K562 (cell line): ENCODE measurements around the gene NBPF4. TPM values are rescaled to one million over a fixed set of nuclear protein-coding genes. Genes with fewer than 3 reads are reported as not detected.
A peak's percentile ranks its signal among the peaks of the same experiment; 100 is the strongest.

Source experiments
- ATAC-seq: fragments of 200-7000 bp; cut with Tn5 transposase; 3 replicates; pipeline ENCODE4 v1.9.1; 2020; ENCODE audit warnings: moderate library complexity
- BruUV-seq: library from RNA; stranded (reverse); fragments of 400-500 nt; replicated peaks from 2 replicates; lab custom pipeline; 2021; lab: Mats Ljungman, UMichigan
- CTCF ChIA-PET: fragments of 300-600 bp; formaldehyde crosslinking; extraction: SDS; loops from one replicate; lab custom pipeline; 2021; ENCODE audit warnings: low intra/inter-chr PET ratio; lab: Yijun Ruan, JAX
- POLR2A ChIA-PET: fragments of 300-600, 350-650 bp; sonication (Branson Sonifier 250); formaldehyde crosslinking; extraction: SDS; loops from one replicate; lab custom pipeline; 2021; ENCODE audit warnings: antibody characterized with exemption, inconsistent platforms; lab: Yijun Ruan, JAX
- DNase-seq, 4 experiments: peaks; one replicate each; pipeline versions ENCODE4 v3.0.0 to v3.0.0-alpha.2; 2011 to 2018; ENCODE audit warnings: low spot score in 3 of 4, mixed read lengths in 3 of 4; ENCODE audit errors: extremely low read depth in 1 of 4
- FAIRE-seq: peaks from 2 replicates; lab custom pipeline; 2011; peaks lifted over from hg19 to GRCh38; lab: Jason Lieb, UNC
- H2AFZ ChIP-seq: 2 replicates; pipeline ENCODE4 v1.6.0; 2011; ENCODE audit warnings: low read depth, low read length, control low read depth, inconsistent platforms
- H3K27ac ChIP-seq: fragments of 200-600 bp; 3 replicates; pipeline ENCODE4 v1.8.0; 2011; ENCODE audit warnings: low read depth, mild to moderate bottlenecking, control low read depth, inconsistent platforms, low read length, moderate library complexity, mixed read lengths; ENCODE audit errors: extremely low read depth
- H3K27me3 ChIP-seq, 2 experiments: fragments of 300-600 bp in 1 of 2; 2 replicates in 1 of 2; 3 replicates in 1 of 2; pipeline versions ENCODE4 v1.6.0 to v1.8.0; 2011; ENCODE audit warnings: inconsistent platforms in 2 of 2, low read length in 2 of 2, mild to moderate bottlenecking in 1 of 2, mixed read lengths in 1 of 2, moderate library complexity in 1 of 2; ENCODE audit not compliant: control insufficient read depth in 2 of 2, insufficient read depth in 2 of 2
- H3K36me3 ChIP-seq: fragments of 300-600 bp; 3 replicates; pipeline ENCODE4 v1.8.0; 2011; ENCODE audit warnings: mild to moderate bottlenecking, low read length, inconsistent platforms; ENCODE audit not compliant: control insufficient read depth, insufficient read depth
- H3K4me1 ChIP-seq, 2 experiments: fragments of 200-600 bp in 1 of 2; replicated peaks in 1 of 2; 2 replicates in 1 of 2; 3 replicates in 1 of 2; pipeline versions ENCODE4 v1.5.1 to v1.8.0; 2011; ENCODE audit warnings: inconsistent platforms in 2 of 2, low read length in 2 of 2, mild to moderate bottlenecking in 1 of 2, mixed read lengths in 1 of 2, moderate library complexity in 1 of 2; ENCODE audit not compliant: control insufficient read depth in 2 of 2, insufficient read depth in 2 of 2
- H3K4me2 ChIP-seq: 2 replicates; pipeline ENCODE4 v1.6.1; 2011; ENCODE audit warnings: low read length, control low read depth, inconsistent platforms, mixed read lengths; ENCODE audit not compliant: insufficient read depth
- H3K4me3 ChIP-seq: fragments of 200-600 bp; sonication (generic), shearing (Covaris generic); 2 replicates; pipeline ENCODE4 v1.5.1; 2016; ENCODE audit warnings: control low read depth, inconsistent platforms
- H3K79me2 ChIP-seq: fragments of 200-600 bp; 3 replicates; pipeline ENCODE4 v1.8.0; 2011; ENCODE audit warnings: low read length, inconsistent platforms; ENCODE audit not compliant: control insufficient read depth, insufficient read depth
- H3K9ac ChIP-seq, 2 experiments: 2 replicates each; pipeline versions ENCODE4 v1.6.0 to v1.6.1; 2011; ENCODE audit warnings: low read depth in 2 of 2, low read length in 2 of 2, control low read depth in 1 of 2, inconsistent platforms in 1 of 2, mild to moderate bottlenecking in 1 of 2, mixed read lengths in 1 of 2; ENCODE audit not compliant: insufficient read depth in 1 of 2
- H3K9me1 ChIP-seq: one replicate; pipeline ENCODE4 v1.6.0; 2011; ENCODE audit warnings: inconsistent platforms, mild to moderate bottlenecking, low read length, moderate library complexity; ENCODE audit not compliant: control insufficient read depth, insufficient read depth
- H3K9me3 ChIP-seq: replicated peaks from 2 replicates; pipeline ENCODE4 v1.5.1; 2011; ENCODE audit warnings: low read depth, low read length, inconsistent platforms; ENCODE audit not compliant: control insufficient read depth, insufficient read depth
- H4K20me1 ChIP-seq: replicated peaks from 2 replicates; pipeline ENCODE4 v1.6.1; 2011; ENCODE audit warnings: low read length, inconsistent platforms, mixed read lengths; ENCODE audit not compliant: control insufficient read depth, insufficient read depth
- ARID1B ChIP-seq: fragments of 450-650 bp; IDR thresholded peaks from 2 replicates; pipeline ENCODE4 v1.6.1; 2016; ENCODE audit warnings: antibody characterized with exemption, mild to moderate bottlenecking, inconsistent platforms
- CBFA2T2 ChIP-seq: fragments of 450-650 bp; conservative IDR thresholded peaks from 2 replicates; pipeline ENCODE4 v1.6.1; 2017; ENCODE audit warnings: mild to moderate bottlenecking
- CBFA2T3 ChIP-seq: fragments of 450-650 bp; IDR thresholded peaks from 2 replicates; pipeline ENCODE4 v1.6.1; 2017
- CBFB ChIP-seq: sonication (generic); formaldehyde crosslinking; IDR thresholded peaks from 2 replicates; pipeline ENCODE4 v1.4.0; 2020; ENCODE audit warnings: mild to moderate bottlenecking, missing genetic modification reagents
- CBX3 ChIP-seq, 2 experiments: IDR thresholded peaks; 1 replicate in 1 of 2; 2 replicates in 1 of 2; pipeline ENCODE4 v1.6.1; 2012; ENCODE audit warnings: inconsistent platforms in 2 of 2, low read length in 2 of 2, borderline replicate concordance in 1 of 2, control low read depth in 1 of 2
- CC2D1A ChIP-seq: fragments of 450-650 bp; IDR thresholded peaks from 2 replicates; pipeline ENCODE4 v1.6.1; 2017; ENCODE audit warnings: mild to moderate bottlenecking
- DPF2 ChIP-seq: fragments of 450-650 bp; IDR thresholded peaks from 2 replicates; pipeline ENCODE4 v1.6.1; 2016
- EP300 ChIP-seq: IDR thresholded peaks from 2 replicates; pipeline ENCODE4 v1.6.1; 2012; ENCODE audit warnings: low read length, improper control_type of control experiment
- ESRRA ChIP-seq: fragments of 450-650 bp; IDR thresholded peaks from 2 replicates; pipeline ENCODE4 v1.6.1; 2014; ENCODE audit warnings: low read depth, mild to moderate bottlenecking, moderate library complexity, borderline replicate concordance
- FOXM1 ChIP-seq, 2 experiments: fragments of 450-650 bp in 1 of 2; sonication (generic) in 1 of 2; formaldehyde crosslinking in 1 of 2; IDR thresholded peaks; 2 replicates each; pipeline versions ENCODE4 v1.6.1 to v1.9.0; 2017 to 2022; ENCODE audit warnings: low read depth in 2 of 2, mild to moderate bottlenecking in 2 of 2, missing genetic modification reagents in 1 of 2, moderate library complexity in 1 of 2
- NCOA2 ChIP-seq, 2 experiments: fragments of 450-650 bp; IDR thresholded peaks; 2 replicates each; pipeline ENCODE4 v1.6.1; 2018; ENCODE audit warnings: mild to moderate bottlenecking in 2 of 2, moderate library complexity in 1 of 2; ENCODE audit not compliant: partially characterized antibody in 2 of 2
- NCOR1 ChIP-seq: fragments of 450-650 bp; IDR thresholded peaks from 2 replicates; pipeline ENCODE4 v1.6.1; 2016; ENCODE audit warnings: mild to moderate bottlenecking, moderate library complexity
- NFIC ChIP-seq: fragments of 450-650 bp; IDR thresholded peaks from 2 replicates; pipeline ENCODE4 v1.6.1; 2017; ENCODE audit warnings: mild to moderate bottlenecking, inconsistent platforms
- SPI1 ChIP-seq: IDR thresholded peaks from 2 replicates; pipeline ENCODE4 v1.6.1; 2011; ENCODE audit warnings: low read depth, low read length, control low read depth, borderline replicate concordance
- STAT5A ChIP-seq: IDR thresholded peaks from 2 replicates; pipeline ENCODE4 v1.6.1; 2012; ENCODE audit warnings: low read length, inconsistent platforms, borderline replicate concordance
- TAL1 ChIP-seq: fragments of 450-650 bp; IDR thresholded peaks from 2 replicates; pipeline ENCODE4 v1.6.1; 2016; ENCODE audit warnings: mild to moderate bottlenecking
- TCF3 ChIP-seq: sonication (generic); formaldehyde crosslinking; IDR thresholded peaks from 2 replicates; pipeline ENCODE4 v1.4.0; 2020; ENCODE audit warnings: mild to moderate bottlenecking, missing genetic modification reagents
- TRIM24 ChIP-seq, 2 experiments: fragments of 450-650 bp; IDR thresholded peaks; 2 replicates each; pipeline ENCODE4 v1.6.1; 2016
- TRIM28 ChIP-seq: fragments of 450-650 bp; IDR thresholded peaks from 2 replicates; pipeline ENCODE4 v1.6.1; 2017
- ZEB2 ChIP-seq: fragments of 450-650 bp; IDR thresholded peaks from 2 replicates; pipeline ENCODE4 v1.6.1; 2016
- ZZZ3 ChIP-seq: fragments of 450-650 bp; IDR thresholded peaks from 2 replicates; pipeline ENCODE4 v1.6.1; 2016; ENCODE audit warnings: antibody characterized with exemption, mild to moderate bottlenecking, moderate library complexity
- WGBS: fragments of 100-300 bp; shearing (Covaris generic); methylation state at CpG from one replicate; pipeline ENCODE4 v1.1.6; 2016; ENCODE audit warnings: low coverage, mixed read lengths; ENCODE audit not compliant: insufficient coverage; ENCODE audit errors: missing lambda C conversion rate; 5-methylcytosine and 5-hydroxymethylcytosine counted together
- in situ Hi-C: fragments of 300-500 bp; cut with MboI; formaldehyde crosslinking; loops from 4 replicates; pipeline ENCODE4 v1.15.0; 2018; ENCODE audit warnings: inconsistent platforms, mixed read lengths
- intact Hi-C: fragments of 100-400 bp; cut with micrococcal nuclease; formaldehyde crosslinking; loops from 2 replicates; pipeline ENCODE4 v1.14.2; 2022
- polyA plus RNA-seq, 8 experiments: library from polyadenylated mRNA; depleted of rRNA in 4 of 8; stranded (reverse) in 5 of 8; unstranded in 3 of 8; fragments of >200 nt; fragmentation: Nextera tagmentation in 2 of 8; fragmentation: Illumina TruSeq in 1 of 8; extraction: Ambion mirVana in 2 of 8; extraction: Trizol in 1 of 8; gene quantifications; 2 replicates each; pipeline versions ENCODE4 v1.2.1 to v1.2.3, GENCODE V29; 2011 to 2014; ENCODE audit warnings: inconsistent platforms in 1 of 8, missing spikeins in 1 of 8
- total RNA-seq, 7 experiments: library from RNA; depleted of rRNA in 6 of 7; stranded (reverse); fragments of >200 nt in 6 of 7; fragmentation: Illumina TruSeq in 2 of 7; extraction: Trizol in 2 of 7; gene quantifications; 2 replicates each; pipeline versions ENCODE4 v1.2.1 to v1.2.3, GENCODE V29; 2011 to 2021; ENCODE audit warnings: low replicate concordance in 1 of 7
- TF ChIP-seq, protein P1 (sequence below): fragments of 450-650 bp; IDR thresholded peaks from 2 replicates; pipeline ENCODE4 v1.6.1; 2018; ENCODE audit warnings: mild to moderate bottlenecking, low read depth; ENCODE audit not compliant: partially characterized antibody
- TF ChIP-seq, protein P2 (sequence below): fragments of 250-450 bp; sonication (Bioruptor Pico); IDR thresholded peaks from 2 replicates; pipeline ENCODE4 v1.5.1; 2021; ENCODE audit warnings: mild to moderate bottlenecking

NBPF4 gene
- total and polyA plus RNA-seq, 9 of the 15 experiments (the other 6 are each of a cell fraction or from before 2014, with no cell fraction given), result 3.6 to 10.4 (median 5.9) TPM

DNA sequence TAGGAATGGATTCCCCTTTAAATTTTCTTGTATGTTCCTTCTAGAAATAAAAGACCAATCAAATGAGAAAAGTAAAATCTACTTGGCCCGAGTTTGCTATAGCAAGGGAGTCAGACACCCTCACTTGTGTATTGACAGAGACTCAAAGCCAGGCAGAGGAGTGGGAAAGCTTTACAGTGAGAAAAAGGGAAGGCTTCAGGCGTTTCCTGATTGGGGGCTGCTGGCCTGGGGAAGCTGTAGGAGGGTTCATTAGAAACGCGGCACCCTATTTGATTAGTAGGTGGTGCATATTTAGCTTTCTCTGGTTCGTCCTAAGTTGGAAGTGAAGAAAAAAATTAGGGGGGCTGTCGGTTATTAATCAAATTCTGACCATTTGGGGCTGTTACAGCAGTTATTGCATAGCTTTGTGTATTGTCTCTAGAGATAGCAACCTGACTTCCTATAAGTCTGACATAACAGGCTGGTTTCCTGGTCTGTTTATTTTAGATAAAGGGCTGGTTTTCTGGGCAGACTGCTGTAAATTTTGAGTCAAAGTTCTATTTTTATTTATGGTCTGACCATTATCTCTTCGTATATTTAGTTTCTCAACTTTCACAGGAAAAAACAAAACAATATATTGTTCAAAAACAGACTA lies 53.8 kb downstream of the NBPF4 start:
- no peaks in the 10 kb centered on the region for H3K27me3 ChIP-seq
- H3K36me3 ChIP-seq, result peaks cover 25% of the 10 kb centered on the region; the same call in 2 of the 3 replicates
- ATAC-seq (no peak), FAIRE-seq (peak; percentile 6), DNase-seq (peak; percentile 40 to 65 (median 52))
- no peak overlapping the region for H3K4me2 ChIP-seq
- in situ Hi-C loops, result no loop called here
- WGBS, result 29% methylated on average over 7 of the region's 7 CpGs
- no TSS peak for BruUV-seq
- H4K20me1 ChIP-seq, result no peaks in the 10 kb centered on the region
- no peak overlapping the region for H3K27ac ChIP-seq
- H2AFZ ChIP-seq, result no peak overlapping the region
- H3K79me2 ChIP-seq, result no peaks in the 10 kb centered on the region
- no peaks in the 10 kb centered on the region for H3K9me1 ChIP-seq
- intact Hi-C loops, result no loop called here
- no peaks in the 10 kb centered on the region for H3K4me1 ChIP-seq
- ChIA-PET CTCF (no interaction called here), POLR2A (interaction anchor here (0.6 to 2.6 kb wide), 2 partner anchors 10 to 12 kb away, joined by 3 to 10 read pairs; partner anchors contain the start of gene SLC25A24)
- peaks cover 17% of the 10 kb centered on the region for H3K9me3 ChIP-seq
- no peak overlapping the region for H3K9ac ChIP-seq
- H3K4me3 ChIP-seq, result no peak overlapping the region
- no peak for TF ChIP-seq CBFB (CRISPR knock-in tag)
- no peak for TF ChIP-seq ESRRA
- TF ChIP-seq CC2D1A, result peak; percentile 42; the same call in 1 of the 2 replicates
- TF ChIP-seq, protein P1, sequence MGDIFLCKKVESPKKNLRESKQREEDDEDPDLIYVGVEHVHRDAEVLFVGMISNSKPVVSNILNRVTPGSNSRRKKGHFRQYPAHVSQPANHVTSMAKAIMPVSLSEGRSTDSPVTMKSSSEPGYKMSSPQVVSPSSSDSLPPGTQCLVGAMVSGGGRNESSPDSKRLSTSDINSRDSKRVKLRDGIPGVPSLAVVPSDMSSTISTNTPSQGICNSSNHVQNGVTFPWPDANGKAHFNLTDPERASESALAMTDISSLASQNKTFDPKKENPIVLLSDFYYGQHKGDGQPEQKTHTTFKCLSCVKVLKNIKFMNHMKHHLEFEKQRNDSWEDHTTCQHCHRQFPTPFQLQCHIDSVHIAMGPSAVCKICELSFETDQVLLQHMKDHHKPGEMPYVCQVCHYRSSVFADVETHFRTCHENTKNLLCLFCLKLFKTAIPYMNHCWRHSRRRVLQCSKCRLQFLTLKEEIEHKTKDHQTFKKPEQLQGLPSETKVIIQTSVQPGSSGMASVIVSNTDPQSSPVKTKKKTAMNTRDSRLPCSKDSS, result peak; percentile 98
- TF ChIP-seq NFIC, result no peak; the same call in 1 of the 2 replicates
- TF ChIP-seq, protein P2, sequence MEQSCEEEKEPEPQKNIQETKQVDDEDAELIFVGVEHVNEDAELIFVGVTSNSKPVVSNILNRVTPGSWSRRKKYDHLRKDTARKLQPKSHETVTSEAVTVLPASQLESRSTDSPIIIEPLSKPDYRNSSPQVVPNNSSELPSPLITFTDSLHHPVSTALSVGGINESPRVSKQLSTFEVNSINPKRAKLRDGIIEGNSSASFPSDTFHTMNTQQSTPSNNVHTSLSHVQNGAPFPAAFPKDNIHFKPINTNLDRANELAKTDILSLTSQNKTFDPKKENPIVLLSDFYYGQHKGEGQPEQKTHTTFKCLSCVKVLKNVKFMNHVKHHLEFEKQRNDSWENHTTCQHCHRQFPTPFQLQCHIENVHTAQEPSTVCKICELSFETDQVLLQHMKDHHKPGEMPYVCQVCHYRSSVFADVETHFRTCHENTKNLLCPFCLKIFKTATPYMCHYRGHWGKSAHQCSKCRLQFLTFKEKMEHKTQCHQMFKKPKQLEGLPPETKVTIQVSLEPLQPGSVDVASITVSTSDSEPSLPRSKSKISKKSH, result peak; percentile 38; the same call in 1 of the 2 replicates
- TF ChIP-seq CBFA2T2, result peak; percentile 76
- TF ChIP-seq SPI1, result no peak
- peak; percentile 57 for TF ChIP-seq TAL1
- peak in 1 of 2 experiments; percentile 97; a peak in 2 of 3 replicates for TF ChIP-seq CBX3 (IDR thresholded peaks at IDR 0.05; ENCODE audit: borderline replicate concordance in 1 of 2, low read length in 2 of 2)
- no peak for TF ChIP-seq NCOA2 (IDR thresholded peaks at IDR 0.05; ENCODE audit: partially characterized antibody in 2 of 2)
- 0 out of 2 replicates have a peak, but pooled peaks have one; percentile 39 for TF ChIP-seq STAT5A
- TF ChIP-seq TRIM24 (IDR thresholded peaks at IDR 0.05), result peak; percentile 83 to 89
- TF ChIP-seq NCOR1, result peak; percentile 59; the same call in 1 of the 2 replicates
- peak; percentile 33; the same call in 1 of the 2 replicates for TF ChIP-seq TCF3 (CRISPR knock-in tag)
- TF ChIP-seq ZEB2, result 0 out of 2 replicates have a peak, but pooled peaks have one; percentile 25
- TF ChIP-seq EP300, result peak; percentile 12; the same call in 1 of the 2 replicates
- peak; percentile 85 for TF ChIP-seq CBFA2T3
- 0 out of 2 replicates have a peak, but pooled peaks have one; percentile 18 for TF ChIP-seq FOXM1 (IDR thresholded peaks at IDR 0.05; ENCODE audit: low read depth)
- no peak for TF ChIP-seq FOXM1 (CRISPR knock-in tag; IDR thresholded peaks at IDR 0.05; ENCODE audit: low read depth)
- TF ChIP-seq DPF2, result 0 out of 2 replicates have a peak, but pooled peaks have one; percentile 30
- TF ChIP-seq TRIM28, result peak; percentile 77; the same call in 1 of the 2 replicates
- TF ChIP-seq ARID1B, result peak; percentile 54; the same call in 1 of the 2 replicates
- TF ChIP-seq ZZZ3, result no peak
